HepG2 (cell line): ENCODE results near the gene EIF3L. TPM values are rescaled to one million over a fixed set of nuclear protein-coding genes. Genes with fewer than 3 reads are reported as not detected.

Experiments used
- ARNT2 ChIP-seq: sonication (generic); formaldehyde crosslinking; IDR thresholded peaks from 2 replicates; pipeline ENCODE4 v1.8.0; 2022; ENCODE audit warnings: mild to moderate bottlenecking, low read depth, missing genetic modification reagents, moderate library complexity
- MBNL3 ChIP-seq: fragments of 250-450 bp; sonication (Bioruptor Pico); conservative IDR thresholded peaks from 2 replicates; pipeline ENCODE4 v1.8.0; 2022; ENCODE audit warnings: mild to moderate bottlenecking, inconsistent platforms
- PHF21A ChIP-seq: sonication (generic); formaldehyde crosslinking; IDR thresholded peaks from 2 replicates; pipeline ENCODE4 v1.5.0; 2020; ENCODE audit warnings: mild to moderate bottlenecking, missing genetic modification reagents
- SIN3B ChIP-seq: fragments of 150-350 bp; IDR thresholded peaks from 2 replicates; pipeline ENCODE4 v1.6.1; 2014; ENCODE audit warnings: low read length
- THYN1 ChIP-seq: sonication (generic); formaldehyde crosslinking; IDR thresholded peaks from 2 replicates; pipeline ENCODE4 v1.8.1; 2023; ENCODE audit warnings: low read depth, mild to moderate bottlenecking, moderate library complexity, missing genetic modification reagents, borderline replicate concordance
- TP53 ChIP-seq: sonication (generic); formaldehyde crosslinking; conservative IDR thresholded peaks from 2 replicates; pipeline ENCODE4 v1.4.0; 2020; ENCODE audit warnings: missing genetic modification reagents
- TRIM22 ChIP-seq: fragments of 450-650 bp; IDR thresholded peaks from 2 replicates; pipeline ENCODE4 v1.6.1; 2017
- YY1 ChIP-seq: IDR thresholded peaks from 2 replicates; pipeline ENCODE4 v1.6.1; 2011; ENCODE audit warnings: low read length, low read depth, moderate library complexity, mild to moderate bottlenecking; ENCODE audit not compliant: insufficient read depth, insufficient replicate concordance
- ZKSCAN5 ChIP-seq: sonication (generic); formaldehyde crosslinking; IDR thresholded peaks from 2 replicates; pipeline ENCODE4 v1.5.1; 2020; ENCODE audit warnings: mild to moderate bottlenecking, missing genetic modification reagents
- ZNF12 ChIP-seq: sonication (generic); formaldehyde crosslinking; IDR thresholded peaks from 2 replicates; pipeline ENCODE4 v1.5.0; 2020; ENCODE audit warnings: missing genetic modification reagents
- ZNF18 ChIP-seq: sonication (generic); formaldehyde crosslinking; IDR thresholded peaks from 2 replicates; pipeline ENCODE4 v1.8.0; 2022; ENCODE audit warnings: mild to moderate bottlenecking, missing genetic modification reagents; ENCODE audit not compliant: insufficient replicate concordance
- ZNF232 ChIP-seq: sonication (generic); formaldehyde crosslinking; IDR thresholded peaks from 2 replicates; pipeline ENCODE4 v1.4.0; 2020; ENCODE audit warnings: missing genetic modification reagents, borderline replicate concordance
- ZNF367 ChIP-seq: sonication (generic); formaldehyde crosslinking; IDR thresholded peaks from 2 replicates; pipeline ENCODE4 v1.4.0; 2020; ENCODE audit warnings: missing genetic modification reagents, borderline replicate concordance
- ZNF580 ChIP-seq: IDR thresholded peaks from 2 replicates; pipeline ENCODE4 v1.6.1; 2016; ENCODE audit warnings: low read depth, borderline replicate concordance
- ZNF609 ChIP-seq: sonication (generic); formaldehyde crosslinking; IDR thresholded peaks from 2 replicates; pipeline ENCODE4 v1.4.0; 2020; ENCODE audit warnings: mild to moderate bottlenecking, missing genetic modification reagents, borderline replicate concordance
- ZSCAN25 ChIP-seq: sonication (generic); formaldehyde crosslinking; IDR thresholded peaks from 2 replicates; pipeline ENCODE4 v1.8.0; 2022; ENCODE audit warnings: mild to moderate bottlenecking, missing genetic modification reagents
- polyA plus RNA-seq, 8 experiments: library from polyadenylated mRNA; depleted of rRNA in 3 of 8; stranded (reverse) in 7 of 8; unstranded in 1 of 8; fragments of >200 nt; fragmentation: Illumina TruSeq in 4 of 8; extraction: Trizol in 4 of 8; gene quantifications; 2 replicates each; pipeline versions ENCODE4 v1.2.1 to v1.2.3, GENCODE V29; 2011 to 2016; ENCODE audit warnings: low read depth in 4 of 8, missing spikeins in 1 of 8, mixed read lengths in 1 of 8; ENCODE audit not compliant: insufficient read depth in 1 of 8
- total RNA-seq, 5 experiments: library from RNA; depleted of rRNA; stranded (reverse); fragments of >200 nt; fragmentation: Illumina TruSeq; extraction: Trizol; gene quantifications; 2 replicates each; pipeline ENCODE4 v1.2.3, GENCODE V29; 2016; ENCODE audit warnings: low read depth in 1 of 5
- TF ChIP-seq, protein P1 (sequence below): sonication (generic); formaldehyde crosslinking; IDR thresholded peaks from 2 replicates; pipeline ENCODE4 v1.4.0; 2020; ENCODE audit warnings: missing genetic modification reagents
- TF ChIP-seq, protein P2 (sequence below): sonication (generic); formaldehyde crosslinking; IDR thresholded peaks from 2 replicates; pipeline ENCODE4 v1.8.1; 2023; ENCODE audit warnings: mild to moderate bottlenecking, moderate library complexity, missing genetic modification reagents

The EIF3L gene
- total and polyA plus RNA-seq, 2 of the 13 experiments (the other 11 are each of a cell fraction or from before 2014, with no cell fraction given) = 514 to 793 TPM

- TF ChIP-seq ZNF609 (CRISPR knock-in tag) = peak; percentile 73; the same call in 1 of the 2 replicates
- TF ChIP-seq ZSCAN25 (CRISPR knock-in tag) = peak; percentile 71; the same call in 1 of the 2 replicates
- no peak for TF ChIP-seq MBNL3
- TF ChIP-seq PHF21A = peak; percentile 93
- peak; percentile 87 for TF ChIP-seq ZNF580 (CRISPR knock-in tag)
- no peak for TF ChIP-seq TP53
- TF ChIP-seq, protein P1, sequence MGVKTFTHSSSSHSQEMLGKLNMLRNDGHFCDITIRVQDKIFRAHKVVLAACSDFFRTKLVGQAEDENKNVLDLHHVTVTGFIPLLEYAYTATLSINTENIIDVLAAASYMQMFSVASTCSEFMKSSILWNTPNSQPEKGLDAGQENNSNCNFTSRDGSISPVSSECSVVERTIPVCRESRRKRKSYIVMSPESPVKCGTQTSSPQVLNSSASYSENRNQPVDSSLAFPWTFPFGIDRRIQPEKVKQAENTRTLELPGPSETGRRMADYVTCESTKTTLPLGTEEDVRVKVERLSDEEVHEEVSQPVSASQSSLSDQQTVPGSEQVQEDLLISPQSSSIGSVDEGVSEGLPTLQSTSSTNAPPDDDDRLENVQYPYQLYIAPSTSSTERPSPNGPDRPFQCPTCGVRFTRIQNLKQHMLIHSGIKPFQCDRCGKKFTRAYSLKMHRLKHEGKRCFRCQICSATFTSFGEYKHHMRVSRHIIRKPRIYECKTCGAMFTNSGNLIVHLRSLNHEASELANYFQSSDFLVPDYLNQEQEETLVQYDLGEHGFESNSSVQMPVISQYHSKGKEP (CRISPR knock-in tag) = no peak
- TF ChIP-seq, protein P2, sequence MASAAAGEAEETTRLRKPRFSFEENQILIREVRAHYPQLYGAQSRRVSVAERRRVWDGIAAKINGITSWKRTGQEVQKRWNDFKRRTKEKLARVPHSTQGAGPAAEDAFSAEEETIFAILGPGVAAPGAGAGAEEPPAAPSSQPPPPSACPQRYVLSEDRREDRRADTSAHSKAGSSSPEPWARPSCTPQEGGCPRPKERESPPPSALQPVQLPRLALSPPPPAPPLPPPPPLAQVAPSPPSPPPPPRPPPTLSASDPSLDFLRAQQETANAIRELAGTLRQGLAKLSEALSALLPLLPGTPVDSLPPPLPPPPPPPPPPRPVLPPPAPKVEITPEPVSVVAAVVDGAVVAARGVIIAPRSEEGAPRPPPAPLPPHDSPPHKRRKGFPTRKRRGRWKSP (CRISPR knock-in tag) = no peak; the same call in 1 of the 2 replicates
- peak; percentile 26; the same call in 1 of the 2 replicates for TF ChIP-seq ZNF12
- TF ChIP-seq SIN3B = no peak
- TF ChIP-seq ZNF18 (CRISPR knock-in tag) = no peak
- TF ChIP-seq ZNF367 = no peak
- TF ChIP-seq THYN1 (CRISPR knock-in tag) = no peak
- TF ChIP-seq ZNF232 (CRISPR knock-in tag) = peak; percentile 57; the same call in 1 of the 2 replicates
- TF ChIP-seq YY1 = peak; percentile 76
- no peak for TF ChIP-seq ZKSCAN5 (CRISPR knock-in tag)
- no peak for TF ChIP-seq TRIM22
- TF ChIP-seq ARNT2 (CRISPR knock-in tag) = peak; percentile 53; the same call in 1 of the 2 replicates
These were observed 31.4 kb upstream of the EIF3L start (continued) for GRCh38 chr22:37817705-37818408.
